CD4-positive, alpha-beta T cell treated with Interleukin-1 beta for 1 hour (primary cell): Measurements from ENCODE around the gene TOR1A.

Experiments used
- DNase-seq, 2 donors: peaks; one replicate each; pipeline ENCODE4 v3.0.0-alpha.2; 2020 to 2022

The TOR1A gene, protein sequence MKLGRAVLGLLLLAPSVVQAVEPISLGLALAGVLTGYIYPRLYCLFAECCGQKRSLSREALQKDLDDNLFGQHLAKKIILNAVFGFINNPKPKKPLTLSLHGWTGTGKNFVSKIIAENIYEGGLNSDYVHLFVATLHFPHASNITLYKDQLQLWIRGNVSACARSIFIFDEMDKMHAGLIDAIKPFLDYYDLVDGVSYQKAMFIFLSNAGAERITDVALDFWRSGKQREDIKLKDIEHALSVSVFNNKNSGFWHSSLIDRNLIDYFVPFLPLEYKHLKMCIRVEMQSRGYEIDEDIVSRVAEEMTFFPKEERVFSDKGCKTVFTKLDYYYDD

DNA sequence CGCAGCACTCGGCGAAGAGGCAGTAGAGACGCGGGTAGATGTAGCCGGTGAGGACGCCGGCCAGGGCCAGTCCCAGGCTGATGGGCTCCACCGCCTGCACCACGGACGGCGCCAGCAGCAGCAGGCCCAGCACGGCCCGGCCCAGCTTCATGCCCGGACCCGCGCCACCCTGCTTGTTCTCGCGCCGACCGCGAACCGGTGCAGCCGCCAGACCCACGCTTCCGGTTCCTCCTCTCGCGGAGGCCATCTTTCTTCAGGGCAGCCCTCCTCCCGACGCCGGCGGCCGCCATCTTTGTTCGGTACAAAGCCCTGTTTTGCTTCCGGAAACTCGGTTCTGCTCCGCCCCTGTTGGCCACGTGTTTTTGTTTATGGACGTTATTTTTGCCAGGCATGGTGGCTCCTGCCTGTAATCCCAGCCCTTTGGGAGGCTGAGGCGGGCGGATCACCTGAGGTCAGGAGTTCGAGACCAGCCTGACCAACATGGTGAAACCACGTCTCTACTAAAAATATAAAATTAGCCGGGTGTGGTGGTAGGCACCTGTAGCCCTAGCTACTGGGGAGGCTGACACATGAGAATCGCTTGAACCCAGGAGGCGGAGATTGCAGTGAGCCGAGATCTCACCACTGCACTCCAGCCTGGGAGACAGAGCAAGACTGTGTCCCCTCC lies at the start of gene TOR1A:
Gene TOR1A (minus strand): TSS at position 202 of the 667 bp plus-strand sequence. CDS start 51 bp downstream, at position 151.
- peak; percentile 92 to 93 for DNase-seq

DNA sequence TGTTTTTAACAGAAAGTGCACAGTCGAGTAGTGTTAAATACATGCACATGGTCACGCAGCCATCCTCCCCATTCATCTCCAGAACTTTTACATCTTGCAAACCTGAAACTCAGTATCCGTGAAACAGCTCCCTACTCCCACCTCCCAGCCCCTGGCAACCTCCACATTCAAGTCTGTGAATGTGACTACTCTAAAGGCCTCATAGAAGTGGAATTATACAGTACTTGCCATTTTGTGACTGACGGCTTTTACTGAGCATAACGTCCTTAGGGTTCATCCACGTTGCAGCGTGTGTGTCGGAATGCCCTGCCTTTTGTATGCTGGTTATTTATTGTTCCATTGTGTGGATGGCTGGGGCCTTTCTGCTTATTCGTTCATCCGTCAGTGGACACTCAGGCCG lies 47.1 kb upstream of the TOR1A start:
- no peak for DNase-seq

DNA sequence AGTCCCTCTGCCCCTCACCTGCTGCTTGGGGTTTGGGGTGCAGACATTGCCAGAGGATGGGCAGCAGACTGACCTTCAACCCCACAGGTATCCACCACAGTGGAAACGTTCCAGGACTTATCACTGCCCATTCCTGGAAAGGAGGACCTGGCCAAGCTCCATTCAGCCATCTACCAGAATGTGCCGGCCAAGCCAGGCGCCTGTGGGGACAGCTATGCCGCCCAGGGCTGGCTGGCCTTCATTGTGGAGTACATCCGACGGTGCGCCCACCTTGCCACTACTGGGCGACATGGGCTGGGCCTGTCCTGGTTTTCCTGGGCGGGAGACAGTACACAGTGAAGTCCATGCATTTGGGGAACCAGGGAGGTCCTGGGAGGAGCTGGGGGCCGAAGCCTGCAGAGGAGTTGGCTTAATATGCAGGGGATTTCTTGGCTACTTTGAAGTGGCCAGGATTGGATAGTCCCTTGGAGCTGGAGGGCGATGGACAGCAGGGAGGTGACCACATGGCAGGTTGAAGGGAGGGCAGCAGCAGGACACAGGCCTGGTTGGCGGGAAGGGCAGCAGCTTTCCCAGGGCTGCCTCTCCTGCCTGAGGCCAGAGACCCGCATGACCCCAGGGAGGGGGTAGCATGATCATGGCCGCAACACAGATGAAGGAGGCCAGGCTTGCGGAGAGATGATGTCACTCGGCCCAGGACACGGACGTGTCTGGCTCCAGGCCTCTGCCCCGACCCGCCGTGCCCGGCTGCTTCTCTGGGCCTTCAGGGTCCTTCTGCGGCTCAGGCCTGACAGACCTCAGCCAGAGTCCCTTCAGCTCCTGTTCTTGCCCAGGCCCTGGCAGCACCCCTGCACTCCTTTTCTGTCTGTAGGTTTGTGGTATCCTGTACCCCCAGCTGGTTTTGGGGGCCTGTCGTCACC lies 45.9 kb upstream of the TOR1A start:
- DNase-seq = no peak

DNA sequence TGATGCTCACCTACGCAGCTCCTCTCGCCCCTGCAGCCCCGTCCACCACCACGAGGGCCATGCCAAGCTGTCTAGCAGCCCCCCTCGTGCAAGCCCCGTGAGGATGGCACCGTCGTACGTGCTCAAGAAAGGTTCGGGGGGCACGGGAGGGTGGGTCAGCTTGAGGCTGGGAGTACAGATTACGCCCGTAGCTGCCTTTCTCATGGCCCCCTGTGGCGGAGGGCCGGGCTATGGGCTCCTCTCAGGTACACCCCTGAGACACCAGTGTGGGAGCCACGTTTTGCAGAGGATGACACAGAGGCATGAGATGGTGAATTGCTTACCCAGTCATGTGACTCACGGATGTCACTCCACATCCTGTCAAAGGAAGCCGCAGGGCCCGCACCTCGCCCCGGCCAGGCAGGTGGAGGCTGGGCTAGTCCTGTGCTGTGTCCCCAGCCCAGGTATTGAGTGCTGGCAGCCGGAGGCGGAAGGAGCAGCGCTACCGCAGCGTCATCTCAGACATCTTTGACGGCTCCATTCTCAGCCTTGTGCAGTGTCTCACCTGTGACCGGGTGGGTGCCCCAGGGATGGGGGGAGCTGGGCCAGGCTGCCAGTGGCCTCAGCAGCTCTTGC lies 45.0 kb upstream of the TOR1A start:
- DNase-seq = peak; percentile 91 to 93

DNA sequence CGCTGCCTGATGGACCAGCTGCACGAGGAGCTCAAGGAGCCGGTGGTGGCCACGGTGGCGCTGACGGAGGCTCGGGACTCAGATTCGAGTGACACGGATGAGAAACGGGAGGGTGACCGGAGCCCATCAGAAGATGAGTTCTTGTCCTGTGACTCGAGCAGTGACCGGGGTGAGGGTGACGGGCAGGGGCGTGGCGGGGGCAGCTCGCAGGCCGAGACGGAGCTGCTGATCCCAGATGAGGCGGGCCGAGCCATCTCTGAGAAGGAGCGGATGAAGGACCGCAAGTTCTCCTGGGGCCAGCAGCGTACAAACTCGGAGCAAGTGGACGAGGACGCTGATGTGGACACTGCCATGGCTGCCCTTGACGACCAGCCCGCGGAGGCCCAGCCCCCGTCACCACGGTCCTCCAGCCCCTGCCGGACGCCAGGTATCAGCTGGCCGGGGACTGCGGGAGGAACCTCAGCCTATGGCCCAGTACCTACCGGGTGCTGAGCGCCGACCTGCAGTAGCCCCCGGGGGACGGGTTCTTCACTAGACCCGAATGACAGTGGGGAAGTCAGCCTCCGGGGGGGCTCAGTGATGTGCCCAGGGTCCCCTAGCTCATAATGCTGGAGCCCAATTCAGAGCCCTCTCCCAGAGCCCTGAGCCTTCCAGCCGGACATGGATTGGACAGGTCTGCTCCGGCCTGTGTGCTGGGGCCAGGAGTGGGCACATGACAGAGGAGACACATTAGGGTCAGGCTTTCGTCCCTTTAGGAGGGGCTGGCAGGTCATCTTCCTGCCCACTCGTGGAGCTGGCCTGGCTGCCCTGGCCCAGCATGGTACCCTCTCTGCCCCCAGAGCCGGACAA lies 44.3 kb upstream of the TOR1A start:
- DNase-seq = no peak

DNA sequence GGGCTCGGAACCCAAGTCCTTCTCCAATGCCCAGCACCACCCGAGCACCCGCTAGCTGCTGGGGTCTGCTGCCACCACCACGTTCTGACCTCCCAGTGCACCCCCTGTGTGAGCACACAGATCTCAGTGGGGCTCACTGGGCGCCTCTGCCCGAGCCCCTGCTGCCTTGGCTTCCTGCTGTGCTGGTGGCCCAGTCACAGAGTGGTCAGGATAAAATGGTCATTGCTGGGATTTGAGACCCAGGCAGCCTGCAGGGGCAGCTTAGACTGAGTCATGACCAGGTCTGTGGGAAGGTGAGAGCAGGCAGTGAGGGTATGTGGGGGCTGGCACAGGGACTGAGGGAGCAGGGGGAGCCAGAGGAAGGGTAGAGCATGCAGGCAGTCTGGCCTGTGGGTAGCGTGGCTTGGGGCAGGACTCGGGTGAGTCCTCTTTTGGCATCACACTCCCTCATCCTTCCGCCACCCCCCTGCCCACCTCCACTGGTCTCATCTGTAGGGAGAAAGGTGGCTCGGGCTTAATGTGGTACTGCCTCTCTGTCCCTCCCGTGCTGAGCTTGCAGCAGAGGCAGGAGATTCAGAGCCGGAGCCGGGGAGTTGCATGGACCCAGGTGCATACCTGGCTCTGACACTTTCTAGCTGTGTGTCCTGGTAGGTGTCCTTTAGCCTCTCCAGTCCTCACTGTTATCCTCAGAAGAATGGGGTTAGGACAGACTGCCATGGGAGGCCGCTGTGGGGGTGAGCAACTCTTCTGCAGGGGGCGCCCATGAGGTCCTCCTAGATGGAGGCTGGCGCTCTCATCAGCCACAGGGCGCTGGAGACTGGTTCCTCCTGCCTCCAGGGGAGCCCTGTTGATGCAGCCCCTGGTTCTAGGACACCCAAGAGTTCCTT lies 43.4 kb upstream of the TOR1A start:
- DNase-seq = no peak

DNA sequence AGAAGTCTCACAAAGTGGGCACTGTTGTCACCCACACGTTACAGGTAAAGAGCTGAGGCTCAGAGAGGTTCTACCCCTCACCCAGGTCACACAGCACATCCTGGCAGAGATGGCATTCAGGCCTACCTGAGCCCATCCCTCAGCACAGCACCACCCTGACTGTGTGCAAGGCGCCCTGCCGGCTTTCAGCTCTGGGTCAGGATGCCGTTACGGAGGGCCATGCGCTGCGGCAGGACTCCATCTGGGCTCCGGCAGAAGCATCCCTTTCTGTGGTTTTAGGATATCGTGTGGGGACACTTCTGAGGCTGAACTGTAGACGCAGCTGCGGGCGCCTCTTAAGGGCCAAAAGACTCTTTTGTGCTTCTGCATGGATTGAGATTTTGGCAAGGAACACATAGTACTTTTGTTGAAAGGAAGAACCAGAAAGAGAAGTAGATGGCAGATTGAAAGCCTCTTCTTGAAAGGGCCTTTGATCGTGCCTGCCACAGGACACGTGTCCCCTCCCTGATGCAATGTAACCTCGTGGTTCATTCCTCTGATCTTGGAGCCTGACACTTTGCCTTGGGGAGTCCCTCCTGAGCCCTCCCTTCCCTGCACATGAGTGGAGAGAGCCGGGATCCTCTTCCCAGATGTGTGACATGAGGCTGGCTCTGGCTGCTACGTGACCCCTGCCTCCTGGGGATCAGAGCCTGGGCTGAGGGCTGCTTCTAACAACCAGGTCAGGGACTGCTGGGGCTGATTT lies 42.6 kb upstream of the TOR1A start:
- DNase-seq = peak; percentile 45 to 57

DNA sequence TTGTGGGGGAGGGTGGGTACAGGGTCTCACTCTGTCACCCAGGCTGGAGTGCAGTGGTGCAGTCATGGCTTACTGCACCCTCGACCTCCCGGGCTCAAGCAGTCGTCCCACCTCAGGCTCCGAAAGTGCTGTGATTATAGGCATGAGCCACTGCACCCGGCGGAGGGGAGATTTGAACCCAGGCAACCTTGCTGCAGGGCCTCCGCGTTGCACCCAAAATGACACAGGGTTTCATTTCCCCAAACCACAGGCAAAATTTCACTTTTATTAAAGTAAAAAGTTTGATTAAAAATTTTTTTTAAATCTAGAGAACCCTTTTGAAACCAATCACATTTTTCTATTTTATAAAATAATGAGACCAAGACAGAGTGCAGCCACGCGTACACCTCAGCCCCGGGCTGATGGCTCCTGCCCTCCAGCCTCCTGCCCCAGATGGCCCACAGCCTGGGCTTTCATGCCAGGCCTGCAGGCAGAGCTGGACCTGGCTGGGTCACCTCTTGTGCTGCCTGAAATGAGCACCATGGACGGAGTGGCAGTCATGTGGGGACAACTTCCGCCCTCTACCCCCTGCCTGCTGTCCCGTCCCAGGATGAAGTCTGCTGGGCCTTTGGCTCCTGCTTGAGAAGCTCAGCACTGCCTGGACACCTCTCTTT lies 41.9 kb upstream of the TOR1A start:
- DNase-seq = no peak

DNA sequence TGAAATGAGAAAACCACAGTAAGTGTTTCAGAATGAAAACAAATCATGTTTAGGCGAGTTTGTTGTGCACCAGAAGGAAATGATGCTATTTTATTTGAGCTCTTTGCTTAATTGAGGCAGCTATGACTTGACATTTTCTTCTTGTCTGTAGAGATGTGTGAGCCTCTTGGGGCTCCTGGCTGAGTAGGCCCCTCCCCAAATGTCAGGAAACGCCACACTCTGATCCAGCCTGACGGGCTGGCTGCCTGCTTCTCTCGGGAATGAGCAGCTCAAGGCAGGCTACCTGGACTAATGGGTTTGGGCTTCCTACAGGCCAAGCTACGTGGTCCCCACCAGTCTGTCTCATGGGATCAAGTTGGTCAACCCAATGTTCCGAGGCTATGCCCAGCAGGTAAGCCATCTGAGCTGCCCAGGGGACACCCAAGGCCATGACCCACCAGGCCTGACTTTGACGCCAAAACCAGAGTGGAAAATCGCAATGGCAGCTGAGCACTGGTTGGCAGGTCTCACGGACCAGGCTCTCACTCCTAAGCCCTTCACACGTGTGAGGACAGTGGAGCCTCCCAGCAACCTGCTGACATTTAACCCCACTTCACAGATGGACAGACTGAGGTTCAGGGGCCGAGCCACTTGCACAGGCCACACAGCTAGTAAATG lies 41.2 kb upstream of the TOR1A start:
- DNase-seq = no peak

DNA sequence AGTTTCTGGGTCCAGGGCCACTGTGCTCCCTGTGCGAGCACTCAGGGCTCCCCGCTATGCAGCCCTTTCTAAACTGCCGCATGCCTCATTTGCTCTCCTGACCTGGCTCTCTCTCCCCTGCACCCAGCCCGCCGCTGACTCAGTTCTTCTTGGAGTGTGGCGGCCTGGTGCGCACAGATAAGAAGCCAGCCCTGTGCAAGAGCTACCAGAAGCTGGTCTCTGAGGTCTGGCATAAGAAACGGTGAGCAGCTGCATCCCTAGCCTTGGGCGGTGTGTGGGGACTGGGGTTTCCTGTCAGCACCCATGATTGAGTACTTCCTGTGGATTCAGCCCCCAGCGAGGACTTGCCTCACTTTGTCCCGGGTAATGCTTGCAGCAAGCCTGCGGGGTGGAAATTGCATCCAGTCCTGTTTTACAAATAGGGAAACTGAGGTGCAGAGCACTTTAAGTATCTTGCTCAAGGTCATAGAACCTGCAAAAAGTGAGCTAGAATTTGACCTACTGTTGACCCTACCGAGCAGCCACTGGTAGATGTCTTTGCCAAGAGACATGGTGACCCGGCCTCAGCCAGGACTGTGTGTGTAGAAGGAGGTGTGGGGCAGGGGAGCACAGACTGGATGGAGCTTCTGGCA lies 39.2 kb upstream of the TOR1A start:
- peak; percentile 50 to 67 for DNase-seq

DNA sequence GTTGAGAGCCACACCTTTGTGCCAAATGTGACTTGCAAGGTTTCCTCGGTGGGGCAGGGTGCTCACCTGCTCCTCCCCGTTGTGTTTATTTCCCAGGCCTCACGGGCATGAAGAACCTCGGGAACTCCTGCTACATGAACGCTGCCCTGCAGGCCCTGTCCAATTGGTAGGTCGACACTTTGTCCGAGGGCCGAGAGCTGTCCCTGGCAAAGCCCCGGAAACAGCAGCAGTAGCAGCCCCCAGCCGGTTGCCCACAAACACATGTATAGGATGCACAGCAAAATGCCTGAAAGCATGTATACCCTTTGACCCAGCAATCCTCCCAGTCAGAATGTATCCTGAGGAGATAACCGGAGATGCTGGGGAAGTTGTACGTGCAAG lies 37.5 kb upstream of the TOR1A start:
- DNase-seq = no peak

DNA sequence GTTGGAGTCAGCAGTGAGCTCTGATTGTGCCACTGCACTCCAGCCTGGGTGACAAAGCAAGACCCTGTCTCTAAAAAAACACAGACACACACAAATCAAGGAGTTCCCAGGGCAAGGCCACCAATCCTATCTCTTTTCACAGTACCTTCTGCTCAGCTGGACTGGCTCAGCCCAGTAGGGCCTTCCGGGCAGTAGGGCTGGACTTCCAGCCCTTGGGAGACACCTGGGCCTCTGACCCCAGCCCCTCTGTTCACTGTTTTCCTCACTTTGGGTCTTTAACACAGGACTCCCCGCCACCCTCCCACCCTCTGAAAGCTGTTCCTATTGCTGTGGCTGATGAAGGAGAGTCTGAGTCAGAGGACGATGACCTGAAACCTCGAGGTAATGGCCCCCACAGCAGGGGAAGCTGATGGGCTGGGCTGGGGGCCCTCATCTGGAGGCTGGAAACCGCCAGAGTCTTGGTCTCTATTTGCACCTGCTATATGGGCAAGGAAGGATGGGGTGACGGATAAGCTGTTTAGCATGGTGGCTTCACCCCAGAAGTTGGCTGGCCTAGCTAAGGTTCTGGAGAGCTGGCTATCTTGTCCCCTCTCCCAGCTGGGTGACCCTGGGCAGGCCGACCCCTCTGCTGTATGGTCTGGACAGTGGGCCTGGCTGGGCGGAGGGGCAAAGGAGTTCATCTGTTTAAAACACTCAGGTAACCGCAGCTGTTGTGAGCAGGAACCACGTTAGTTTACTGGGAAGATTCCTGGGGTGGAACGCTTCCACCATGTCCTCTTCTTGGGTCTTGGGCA lies 36.9 kb upstream of the TOR1A start:
- DNase-seq = no peak

DNA sequence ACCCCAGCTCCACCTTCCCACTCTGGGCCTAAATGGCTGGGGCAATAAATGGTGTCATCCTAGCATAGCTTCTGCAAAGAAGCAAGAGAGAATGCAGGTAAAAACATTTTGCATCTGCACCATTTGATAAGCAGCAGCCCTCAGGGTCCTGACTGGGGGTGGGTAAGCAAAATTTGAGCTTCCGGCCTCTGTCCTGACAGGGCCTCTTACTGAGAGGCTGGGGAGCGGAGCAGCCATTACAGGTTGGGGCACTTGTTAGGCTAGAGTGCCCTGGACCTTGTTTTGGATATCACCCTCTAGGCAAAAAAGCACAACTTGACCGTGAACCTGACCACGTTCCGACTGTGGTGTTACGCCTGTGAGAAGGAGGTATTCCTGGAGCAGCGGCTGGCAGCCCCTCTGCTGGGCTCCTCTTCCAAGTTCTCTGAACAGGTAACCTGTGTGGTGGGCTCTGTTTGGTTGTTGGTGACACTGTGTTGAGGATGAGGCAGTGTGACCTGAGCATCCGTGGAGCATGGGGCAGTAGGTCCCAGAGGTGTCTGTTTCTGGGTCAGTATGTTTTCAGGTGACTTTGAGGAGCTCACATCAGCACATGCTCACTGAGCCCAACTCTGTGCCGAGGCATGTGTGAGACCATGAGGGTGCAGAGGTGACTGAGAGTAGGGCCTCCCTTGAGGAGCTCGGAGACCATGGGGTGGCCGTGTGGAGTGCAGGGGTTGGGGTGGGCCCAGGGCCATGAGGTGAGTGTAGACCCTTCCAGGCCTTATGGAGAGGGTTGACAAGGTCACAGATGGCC lies 34.4 kb upstream of the TOR1A start:
- DNase-seq = no peak

DNA sequence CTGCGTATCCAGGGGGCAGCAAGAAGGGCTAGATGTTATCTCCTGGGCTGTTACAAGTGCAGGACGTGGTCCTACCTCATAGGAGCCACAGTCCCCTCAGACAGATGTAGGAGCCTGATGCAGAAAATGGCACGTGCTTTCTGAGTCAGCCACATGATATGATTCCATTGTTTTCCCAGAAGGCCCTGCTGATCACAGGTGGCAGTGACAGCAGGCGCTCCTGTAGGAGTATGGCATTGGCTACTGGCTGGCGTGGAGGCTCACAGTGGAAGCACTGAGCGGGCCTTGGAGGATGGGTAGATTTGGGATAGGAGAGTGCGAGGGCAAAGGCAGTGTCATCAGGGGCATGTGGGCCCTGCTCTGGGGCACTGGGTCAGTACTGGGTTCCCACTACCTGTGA lies 33.3 kb upstream of the TOR1A start:
- no peak for DNase-seq

DNA sequence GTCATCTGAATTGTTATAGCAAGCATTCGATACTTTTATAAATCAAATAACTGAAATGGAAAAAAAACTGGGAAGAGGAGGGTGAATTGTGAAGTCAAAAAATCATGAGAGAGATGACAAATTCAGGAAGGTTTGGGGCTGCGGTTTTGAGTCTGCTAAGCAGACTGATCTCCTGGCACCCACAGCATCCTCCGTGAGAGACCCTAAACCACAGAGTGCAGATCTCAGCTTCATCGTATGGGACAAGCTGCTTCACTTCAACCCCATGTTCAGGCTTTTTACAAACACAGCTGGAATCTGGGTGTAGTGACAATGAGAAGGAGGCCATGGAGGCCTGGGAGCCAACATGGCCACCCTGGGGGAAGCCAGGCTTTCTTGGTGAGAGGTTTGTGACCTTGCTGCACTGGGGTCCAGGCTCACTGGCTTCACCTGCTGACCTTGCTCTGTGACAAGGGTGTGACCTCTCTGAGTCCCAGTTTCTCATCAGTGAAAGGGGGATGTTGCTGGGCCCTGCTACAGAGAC lies 30.7 kb upstream of the TOR1A start:
- DNase-seq = no peak

DNA sequence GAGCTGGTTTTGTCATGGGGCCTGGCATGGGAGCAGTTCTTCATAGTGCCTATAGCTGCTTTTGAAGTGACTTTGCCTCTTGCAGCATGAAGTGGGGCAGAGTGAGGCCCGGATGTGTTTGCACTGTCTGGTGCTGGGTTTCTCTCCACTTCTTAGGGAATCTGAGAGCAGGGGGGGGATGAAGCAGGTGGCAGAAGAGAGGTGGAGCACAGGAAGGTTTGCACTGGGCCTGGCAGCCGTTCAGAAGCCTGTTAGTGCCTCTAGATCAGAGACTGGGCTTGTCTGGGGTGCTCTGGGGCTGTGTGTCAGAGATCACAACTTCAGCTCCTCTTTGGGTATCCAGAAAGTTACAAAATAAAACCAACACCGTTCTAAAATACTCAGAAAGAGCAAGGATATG lies 29.7 kb upstream of the TOR1A start:
- no peak for DNase-seq

DNA sequence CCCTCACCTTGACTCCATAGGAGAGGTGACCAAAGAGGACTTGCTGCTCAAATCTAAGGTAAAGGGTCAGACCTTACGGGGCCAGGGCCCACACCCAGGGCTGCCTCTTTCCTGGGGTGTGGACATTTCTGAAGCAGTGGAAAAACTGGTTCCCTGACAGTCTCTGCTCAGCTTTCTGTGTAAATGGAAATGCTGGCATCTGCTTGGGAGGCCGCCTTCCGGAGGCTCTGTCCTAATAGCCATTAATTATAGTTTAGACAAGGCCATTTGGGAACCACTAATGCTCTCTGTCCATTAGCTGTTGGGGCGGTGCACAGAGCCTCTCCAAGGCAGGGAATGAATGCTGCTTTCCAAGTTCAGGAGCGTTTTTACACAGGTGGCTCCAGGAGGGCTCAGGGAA lies 28.6 kb upstream of the TOR1A start:
- DNase-seq = no peak
